EH (cell line): ENCODE data around the gene LHX5.

Source experiments
- DNase-seq: peaks from one replicate; pipeline ENCODE4 v3.0.0-alpha.2; 2015; ENCODE audit warnings: low read depth

LHX5 gene

DNA sequence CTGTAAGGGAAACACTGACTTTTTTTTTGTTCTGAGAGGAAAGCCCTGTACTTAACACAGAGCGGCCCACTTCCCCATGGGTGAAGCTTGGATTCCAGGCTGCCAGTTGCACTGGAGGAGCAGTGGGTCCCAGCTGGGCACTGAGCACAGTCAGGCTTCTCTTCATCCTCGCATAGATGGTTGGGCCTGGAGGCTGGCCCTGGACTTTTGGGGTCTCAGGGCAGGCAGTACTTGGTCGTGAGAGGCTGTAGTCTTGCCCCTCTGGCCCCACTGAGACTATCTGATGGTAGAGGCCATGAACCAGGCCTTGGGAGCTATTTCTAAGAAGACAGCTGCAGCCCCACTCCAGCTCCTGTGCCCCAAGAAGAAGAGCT lies 6.2 kb upstream of the LHX5 start:
- no peak for DNase-seq

DNA sequence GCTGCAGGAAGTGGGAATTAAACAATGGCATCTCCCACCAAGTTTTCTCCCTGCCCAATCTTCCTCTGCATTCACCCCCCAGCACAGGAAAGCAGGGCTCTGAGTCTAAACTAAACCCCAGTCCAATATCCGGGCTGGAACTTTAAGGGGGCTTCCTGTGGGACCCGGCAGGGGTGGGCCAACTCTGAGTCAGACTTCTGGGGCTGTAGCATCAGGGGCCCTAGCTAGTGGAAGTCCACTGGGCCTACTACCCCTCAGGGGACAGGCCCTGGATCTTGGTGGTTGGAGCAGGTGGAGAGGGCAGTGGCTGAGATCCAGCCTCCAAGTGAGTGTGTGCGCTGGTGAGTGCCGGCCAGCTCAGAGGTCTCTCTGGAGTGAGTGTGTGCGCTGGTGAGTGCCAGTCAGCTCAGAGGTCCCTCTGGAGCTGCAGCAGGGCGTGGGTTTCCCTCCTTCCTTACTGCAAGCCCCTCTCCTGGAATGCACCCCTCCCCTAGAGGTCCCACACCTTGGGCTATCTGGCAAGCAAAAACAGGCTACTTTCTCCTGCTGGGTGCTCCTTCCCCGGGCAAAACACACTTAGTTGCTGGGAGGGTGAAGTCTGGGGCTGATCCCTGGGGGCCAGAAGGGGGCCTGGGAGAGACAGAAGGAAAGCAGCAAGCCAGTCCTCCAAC lies 5.6 kb upstream of the LHX5 start:
- no peak for DNase-seq

DNA sequence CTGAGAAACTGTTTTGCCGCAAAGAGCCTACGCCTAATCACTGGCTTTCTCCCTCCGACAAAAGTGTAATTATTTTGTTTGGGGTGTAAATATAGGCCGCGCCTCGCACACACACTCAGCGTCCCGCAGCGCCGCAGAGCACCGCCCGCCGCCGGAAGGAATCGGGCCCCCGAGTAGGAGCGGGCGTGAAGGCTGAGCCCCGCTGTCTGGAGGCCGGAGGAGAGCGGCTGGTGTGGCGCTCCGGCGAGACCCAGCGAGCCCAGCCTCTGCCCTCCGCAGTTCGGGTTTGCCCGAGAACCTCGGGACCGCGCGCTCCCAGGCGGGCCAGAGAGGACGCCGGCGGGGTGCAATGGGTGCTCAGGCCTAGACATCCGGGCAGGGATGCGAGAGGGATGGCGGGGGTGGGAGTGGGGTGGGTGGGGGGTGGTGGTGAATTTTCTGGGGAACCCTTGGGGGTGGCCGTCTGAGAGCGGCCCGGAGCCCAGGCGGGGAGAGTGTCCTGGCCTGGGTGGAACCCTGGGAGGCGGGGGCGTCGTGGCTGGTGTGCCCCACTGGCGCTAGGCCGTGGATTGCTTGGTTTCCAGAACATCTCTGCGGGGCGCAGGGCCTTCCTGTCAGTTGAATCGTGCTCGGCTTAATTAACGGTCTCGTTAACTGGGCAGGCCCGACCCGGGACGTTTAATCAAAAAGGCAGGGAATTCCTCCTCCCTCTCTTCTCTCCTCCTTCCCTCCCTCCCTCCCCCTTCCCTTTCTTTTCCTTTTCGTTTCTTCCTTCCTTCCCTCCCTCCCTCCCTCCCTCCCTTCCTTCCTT lies 4.7 kb upstream of the LHX5 start:
- no peak for DNase-seq

DNA sequence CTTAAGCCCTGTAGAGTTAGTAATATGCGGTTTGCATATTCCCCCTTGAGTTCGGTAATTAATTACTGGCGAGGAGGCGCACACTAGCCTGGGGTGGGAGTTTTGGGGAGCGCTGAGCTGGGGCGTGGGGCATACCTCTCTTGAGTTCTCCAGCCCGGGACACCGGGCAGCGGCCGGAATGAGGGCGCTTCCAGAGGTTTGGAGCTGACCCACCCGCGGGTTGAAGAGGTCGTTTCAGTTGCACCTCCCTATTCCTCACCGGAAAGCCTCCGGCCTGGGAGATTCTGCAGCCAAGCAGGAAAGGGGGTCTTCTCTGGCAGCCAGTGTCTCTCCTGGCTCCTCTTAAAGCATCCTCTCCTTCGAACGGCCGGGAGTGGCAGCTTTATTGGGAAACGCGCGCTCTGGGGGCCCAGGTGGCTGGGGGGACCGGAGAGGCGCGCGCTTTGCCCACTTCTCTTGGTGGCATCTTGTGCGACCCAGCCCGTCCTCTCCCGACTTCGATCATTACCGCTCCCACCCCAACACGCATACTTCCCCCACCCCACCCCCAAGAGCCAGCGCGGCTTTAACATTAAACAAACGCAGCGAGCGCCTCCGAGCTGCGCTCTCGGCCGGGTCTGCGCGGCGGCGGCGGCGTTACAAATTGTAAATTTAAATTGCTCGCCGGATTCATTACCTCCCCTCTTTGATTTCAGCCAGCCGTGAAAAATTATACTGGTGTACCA lies 3.9 kb upstream of the LHX5 start:
- DNase-seq: no peak

DNA sequence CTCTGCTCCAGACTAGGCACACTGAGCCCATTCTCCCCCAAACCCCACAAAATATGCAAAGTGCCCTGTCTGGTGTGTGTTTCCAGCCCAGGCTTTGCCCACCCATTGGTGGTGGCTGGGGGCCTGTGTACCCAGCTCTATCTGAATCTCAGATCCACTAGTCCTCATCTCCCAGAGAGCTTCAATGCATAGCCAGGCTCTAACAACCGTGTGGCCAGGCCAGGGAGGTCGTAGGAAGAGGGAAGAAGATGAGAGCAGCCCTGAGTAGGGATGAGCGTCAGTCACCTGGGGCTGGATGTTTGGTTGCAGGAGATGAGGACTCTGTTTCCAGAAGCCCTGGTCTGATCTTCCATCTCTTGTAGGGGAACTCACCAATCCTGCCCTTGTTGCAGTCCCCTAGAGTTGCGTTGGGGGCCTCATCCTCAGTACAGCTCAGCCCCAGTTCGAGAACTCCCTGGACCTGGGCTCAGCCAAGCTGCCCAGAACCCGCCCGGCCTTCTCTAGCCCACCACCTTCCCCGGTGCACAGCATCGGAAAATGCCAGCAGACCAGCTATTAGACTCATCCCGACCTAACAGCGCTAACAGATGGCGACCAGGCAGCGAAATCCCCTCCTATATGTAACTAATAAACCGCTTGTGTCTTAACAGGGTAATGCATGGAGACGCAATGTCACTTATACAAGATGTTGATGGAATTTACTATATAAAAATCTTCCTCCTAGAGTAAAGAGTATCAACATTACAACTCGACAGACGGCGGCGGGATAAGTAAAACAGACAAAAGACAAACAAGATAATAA lies 3.2 kb upstream of the LHX5 start:
- DNase-seq: no peak

DNA sequence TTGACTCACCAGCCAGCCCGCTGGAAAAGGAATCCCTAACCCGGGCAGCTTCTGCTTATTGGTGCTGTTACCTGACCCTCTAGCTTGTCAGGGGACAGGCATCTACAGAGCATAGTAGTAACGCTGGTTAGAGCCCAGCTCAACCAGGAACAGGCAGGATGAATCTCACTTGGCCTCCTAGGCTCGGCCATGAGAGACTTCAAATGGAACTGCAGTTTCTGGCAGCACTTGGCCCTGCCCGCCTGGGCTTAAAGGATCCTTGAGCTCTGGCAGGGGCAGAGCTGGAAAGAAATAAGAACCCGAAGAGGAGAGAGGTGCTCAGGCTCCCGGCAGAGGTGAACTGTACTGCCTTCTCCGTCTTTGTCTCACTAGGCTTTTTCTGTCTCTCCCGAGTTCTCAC lies 2.3 kb upstream of the LHX5 start:
- peak; percentile 18 for DNase-seq

DNA sequence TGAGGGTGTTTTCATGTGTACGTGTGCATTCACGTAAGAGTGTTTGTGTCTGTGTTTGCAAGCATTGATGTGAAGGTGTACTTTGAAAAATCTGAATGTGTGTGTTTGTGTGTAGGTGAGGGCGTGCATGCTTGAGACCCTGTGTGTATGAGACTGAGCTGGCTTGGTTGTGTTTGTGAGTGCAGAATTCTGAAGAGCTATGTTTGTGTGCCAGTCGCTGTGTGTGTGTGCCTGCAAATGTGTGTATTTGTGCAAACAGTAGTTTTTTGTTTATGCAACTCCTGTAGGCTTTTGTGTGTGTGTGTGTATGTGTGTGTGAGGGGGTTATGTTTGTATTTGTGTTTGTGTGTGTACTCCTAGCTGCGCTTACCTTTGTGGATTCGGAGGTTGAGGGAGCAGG lies 1.7 kb upstream of the LHX5 start:
- DNase-seq: no peak

DNA sequence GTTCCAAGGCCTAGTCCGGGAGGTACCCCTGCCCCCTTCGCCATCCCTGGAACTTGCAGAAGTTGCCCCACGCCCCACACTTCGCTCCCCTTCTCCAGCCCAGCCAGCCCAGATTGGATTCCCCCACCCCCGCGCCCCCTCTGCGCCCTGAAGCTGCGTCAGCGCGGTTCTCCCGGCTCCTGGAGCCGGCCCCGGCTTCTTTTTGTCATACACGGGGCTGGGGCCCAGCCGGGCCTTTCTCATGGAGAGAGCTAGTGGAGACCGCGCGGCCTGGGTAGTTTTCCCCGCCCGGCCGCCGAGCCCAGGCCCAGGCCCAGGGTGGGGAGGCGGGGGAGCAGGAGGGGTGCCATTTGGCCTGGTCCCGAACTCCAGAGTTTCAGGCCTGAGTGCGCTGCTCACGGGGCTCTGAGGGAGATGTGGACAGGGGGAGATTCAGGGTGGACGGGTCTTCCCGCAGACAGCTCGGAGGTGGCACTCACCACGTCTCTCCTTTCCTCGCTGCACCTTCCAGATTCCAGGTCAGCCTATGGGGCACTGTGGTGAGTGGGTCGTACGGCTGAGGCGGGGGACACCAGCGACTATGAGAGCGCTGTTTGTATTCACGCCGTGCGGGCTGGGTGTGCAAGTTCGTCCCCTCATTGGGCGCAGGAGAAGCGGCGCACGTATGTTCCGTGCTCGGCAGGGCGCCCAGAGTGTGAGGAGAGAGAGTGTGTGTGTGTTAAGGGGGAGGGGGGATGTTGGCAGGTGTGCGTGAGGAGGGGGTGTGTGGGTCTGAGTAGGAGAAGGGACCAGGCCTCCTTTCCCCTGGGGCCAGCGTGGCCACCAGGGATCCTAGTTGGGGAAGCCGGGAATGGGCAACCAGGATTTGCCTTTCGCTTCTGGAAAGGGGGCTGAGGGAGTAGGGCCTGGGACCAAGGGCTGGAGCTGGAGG lies 785 bp upstream of the LHX5 start:
- no peak for DNase-seq

DNA sequence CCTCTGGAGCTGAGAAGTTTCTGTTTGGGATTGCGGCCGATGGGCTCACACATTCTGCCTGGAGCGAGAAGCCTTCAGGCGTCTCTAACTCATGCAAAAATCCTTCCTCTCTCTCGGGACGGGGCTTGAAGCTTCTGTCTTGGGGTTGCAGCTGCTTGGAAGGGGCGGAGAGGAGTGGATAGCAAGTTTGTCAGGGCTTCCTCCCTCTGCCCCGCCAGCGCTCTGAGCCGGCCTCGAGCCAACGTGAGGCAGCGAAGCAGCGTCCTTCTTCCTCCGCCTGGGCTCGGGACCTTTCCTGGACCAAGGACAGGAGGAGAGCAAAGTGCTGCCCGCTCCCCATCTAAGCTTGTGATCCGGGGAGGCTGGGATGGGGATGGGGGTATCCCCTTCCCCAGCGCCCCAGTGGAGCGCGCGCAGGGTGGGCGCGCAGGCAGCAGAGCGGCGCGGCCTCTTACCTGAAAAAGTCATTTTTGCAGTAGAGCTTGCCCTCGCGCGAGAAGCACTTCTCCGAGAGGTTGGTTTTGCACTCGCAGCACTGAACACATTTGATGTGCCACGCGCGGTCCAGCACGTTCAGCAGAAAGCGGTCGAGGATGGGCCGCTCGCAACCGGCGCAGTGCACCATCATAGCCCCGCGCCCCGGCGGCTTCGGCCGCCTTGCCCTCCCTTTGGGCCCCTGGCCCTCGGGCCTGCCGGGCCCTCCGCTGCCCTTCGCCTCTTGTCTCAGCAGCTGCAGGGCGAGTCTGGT lies 626 bp downstream of the LHX5 start:
- no peak for DNase-seq

DNA sequence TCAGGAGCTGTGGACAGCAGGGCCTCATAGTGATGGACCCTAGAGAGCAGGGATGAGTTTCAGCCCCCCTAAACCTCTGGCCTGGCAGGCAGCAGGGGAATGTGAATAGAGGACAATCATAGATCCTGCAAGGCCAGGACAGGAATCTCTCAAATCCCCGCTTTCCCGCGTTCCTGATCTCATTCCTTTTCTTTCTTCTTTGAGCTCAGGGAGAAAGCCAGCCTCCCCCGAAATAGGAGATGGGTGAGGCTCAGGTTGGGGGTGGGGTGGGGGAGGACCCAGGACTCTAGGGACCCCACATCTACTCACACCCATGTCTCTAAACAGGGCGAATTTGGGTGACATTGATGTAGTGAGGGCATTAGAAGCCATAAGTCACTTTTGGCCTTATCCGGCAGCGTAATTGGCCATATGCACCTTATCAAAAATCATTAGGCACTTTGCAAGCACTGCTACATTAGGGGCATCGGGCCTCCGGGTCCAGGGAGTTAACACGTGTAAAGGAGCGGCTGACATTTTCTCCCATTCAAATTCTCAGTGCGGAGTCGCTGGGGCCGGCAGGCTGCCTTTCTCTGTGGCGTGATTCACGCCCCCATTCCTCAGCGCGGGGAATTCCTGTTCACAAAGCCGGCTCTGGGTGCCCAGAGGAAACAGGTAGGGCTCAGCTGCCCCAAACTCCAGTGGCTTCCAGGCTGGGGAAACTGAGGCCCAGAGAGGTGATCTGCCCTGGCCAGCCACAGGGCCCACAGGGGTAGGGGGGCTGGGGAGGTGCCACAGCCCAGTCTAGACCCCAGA lies 1.5 kb downstream of the LHX5 start:
- no peak for DNase-seq

DNA sequence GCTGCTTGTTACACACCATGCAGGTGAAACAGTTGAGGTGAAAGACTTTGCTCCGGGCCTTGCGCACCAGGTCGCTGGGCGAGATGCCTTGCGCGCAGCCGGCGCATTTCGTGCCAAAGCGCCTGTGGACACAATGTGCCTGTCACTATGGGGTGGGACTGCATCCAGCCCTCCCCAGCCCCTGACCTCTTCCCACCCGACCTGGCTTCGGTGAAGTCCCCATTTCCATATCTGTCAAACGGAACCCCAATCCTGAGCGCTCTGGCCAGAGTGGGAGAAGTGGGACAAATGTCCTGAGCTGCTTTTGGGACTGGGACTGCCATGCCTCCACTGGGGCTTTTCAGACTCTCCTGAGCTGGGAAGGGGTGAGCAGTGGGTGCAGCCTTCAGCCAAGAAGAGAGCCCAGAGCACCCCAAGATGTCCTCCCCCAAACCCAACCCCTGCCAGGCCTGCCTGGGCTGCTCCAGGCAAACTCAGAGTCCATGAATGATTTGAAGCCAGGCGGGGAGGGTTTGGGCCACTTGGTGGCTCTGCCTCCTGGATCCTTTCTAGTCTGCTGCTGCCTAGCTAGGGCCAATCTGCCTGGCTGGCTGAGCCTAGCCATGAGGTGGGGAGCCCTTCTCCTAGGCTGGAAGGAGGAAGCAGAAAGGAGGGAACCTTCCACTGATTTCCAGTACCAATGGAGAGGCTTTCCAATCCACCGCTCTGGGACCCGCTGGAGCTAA lies 2.3 kb downstream of the LHX5 start:
- no peak for DNase-seq

DNA sequence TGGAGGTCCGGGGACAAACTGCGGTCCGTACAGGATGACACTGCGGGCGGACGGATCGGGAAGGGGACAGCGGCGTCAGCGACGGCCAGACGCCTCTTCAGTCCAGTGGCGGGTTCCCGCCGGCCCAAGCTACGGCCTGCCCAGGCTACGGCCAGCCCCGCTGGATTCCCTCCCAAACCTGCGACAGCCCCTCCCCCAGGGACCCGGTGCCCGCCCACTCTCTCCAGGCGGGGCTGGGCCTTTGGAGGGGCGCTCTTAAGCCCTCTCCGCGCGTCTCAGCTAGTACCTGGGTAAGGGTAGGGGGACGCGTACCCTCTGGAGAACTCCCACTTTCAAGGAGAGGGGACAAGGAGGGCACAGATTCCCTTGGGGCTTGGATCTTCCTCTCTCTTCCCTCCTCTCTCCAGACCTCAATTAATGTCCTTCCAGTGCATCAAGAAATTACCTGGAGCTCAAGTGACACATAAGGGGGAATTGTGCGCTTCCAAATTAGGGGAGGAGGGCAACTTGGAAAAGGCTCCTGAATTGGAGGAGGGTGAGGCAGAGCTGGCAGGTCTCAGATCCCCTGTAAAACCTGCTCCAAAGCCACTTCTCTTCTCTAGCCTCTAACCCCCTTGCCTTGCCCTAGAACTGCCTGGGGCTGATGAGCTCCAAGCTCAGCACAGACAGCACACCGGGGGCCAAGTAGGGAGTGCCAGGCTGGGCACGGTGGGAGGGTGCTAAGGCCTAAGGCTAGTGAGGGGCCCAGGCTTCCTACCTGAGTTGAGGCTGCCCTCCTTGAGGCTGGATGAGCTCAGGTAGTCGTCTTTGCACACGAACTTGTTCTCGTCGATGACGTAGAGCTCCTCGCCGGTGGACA lies 3.1 kb downstream of the LHX5 start:
- no peak for DNase-seq

DNA sequence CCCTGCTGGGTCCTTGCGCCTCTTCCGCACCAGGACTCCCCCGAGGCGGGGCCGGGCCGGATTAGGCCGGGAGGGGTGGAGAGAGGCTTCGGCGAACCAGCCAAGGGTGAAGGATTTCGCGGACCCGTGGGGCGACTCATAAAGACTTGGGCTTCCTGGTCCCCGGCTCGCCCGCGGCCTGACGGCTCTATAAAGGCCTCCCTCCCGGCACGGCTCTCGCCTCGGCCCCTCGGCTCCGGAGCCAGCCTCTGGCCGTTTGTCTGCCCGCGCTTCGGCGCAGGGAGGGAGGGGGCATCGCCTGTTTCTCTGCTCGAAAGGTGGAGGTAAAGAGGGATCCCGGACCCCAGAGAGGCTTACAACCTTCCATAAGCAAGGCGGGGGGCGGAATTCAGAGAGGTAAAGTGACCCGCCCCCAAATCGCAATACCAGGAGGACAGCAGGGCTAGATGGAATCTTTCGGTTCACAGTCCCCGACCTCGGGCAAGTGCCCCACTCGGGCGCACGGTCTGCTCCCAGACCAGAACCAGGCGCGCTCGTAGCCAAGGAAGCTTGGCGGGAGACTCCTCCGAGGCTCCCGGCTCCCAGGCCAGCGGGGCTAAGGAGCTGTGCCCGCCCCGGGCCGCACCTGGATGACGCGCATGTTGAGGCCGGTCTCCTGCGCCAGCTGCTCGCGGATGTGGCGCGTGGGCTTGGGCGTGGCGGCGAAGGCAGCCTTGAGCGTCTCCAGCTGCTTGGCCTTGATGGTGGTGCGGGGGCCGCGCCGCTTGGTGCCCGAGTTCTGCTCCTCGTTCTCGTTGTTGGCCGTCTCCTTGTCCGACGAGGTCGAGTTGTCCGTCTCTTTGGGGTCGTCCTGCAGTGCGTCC lies 3.9 kb downstream of the LHX5 start:
- DNase-seq: no peak

DNA sequence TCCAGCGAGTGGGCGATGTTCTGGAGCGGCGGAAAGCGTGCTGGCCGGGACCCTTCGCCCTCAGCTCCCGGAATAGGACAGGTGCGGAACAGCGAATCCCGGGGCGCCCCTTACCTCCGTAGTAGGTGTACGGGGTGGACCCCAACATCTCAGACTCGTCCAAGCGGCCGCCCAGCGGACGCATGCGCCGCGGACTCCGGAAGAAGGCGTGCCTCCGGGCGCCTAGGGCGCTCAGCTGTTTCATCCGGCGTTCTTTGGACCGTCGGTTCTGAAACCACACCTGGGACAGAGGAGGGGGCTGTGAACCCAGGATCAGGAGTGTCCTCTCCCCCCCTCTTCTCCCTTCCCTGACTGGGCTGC lies 4.5 kb downstream of the LHX5 start:
- no peak for DNase-seq

DNA sequence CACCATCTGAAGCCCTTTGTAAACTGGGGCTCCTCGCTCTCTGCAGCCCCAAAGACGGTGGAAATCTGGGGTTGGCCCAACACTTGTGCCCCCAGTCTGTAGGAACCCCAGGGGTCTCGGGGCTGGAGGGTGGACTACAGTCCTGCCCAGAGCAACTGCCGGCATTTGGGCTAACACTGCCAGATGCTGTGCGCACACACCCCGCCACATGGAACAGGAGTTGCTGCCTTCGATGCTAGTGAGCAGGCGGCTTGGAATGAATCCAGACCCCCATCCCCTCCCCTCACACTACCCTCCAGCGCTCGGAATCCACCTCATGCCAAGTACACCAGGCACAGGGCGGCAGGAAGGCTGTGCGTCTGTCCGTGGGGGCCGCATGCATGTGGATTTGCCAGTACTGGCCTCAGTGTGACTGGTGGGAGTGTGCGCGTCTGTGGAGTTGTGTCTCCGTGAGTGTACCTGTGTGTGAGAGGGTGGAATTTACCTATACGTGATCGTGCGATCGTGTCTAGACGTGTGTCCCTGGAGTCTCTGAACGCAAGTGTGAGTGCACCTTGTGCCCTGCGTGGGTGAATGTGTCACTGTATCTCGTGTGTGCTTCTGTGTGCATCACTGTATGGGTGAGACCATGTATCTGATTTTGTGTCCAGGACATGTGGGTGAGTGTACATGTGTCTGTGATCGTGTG lies 5.1 kb downstream of the LHX5 start:
- no peak for DNase-seq

DNA sequence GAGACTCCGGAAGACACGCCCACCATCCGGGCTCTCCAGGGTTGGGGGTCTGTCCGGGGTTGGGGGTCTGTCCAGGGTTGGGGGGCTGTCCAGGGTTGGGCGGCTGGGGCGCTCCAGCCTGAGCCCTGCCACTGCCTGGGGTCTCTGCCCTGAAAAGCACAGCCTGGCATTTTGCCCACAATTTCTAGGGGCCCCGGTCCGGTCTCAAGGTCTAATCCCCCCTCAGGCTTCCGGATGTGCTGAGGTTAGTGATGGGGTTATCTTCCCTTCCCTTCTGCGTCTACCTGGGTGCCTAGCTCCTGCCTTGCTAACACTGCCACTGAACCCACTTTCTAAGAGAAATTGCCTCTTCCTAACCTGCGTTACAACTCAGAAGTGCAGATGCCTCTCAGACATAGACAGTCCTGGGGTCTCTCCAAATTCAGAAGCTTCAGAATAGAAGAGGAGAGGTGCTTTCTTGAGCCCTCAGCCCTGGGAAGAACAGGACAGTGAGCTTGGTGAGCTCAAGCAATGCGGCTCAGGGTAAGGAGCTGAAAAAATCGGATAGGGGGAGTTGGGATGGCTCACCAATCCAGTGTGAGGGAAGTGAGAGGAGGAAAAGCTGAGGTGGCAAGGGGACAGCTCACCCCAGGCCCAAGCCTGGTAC lies 5.7 kb downstream of the LHX5 start:
- no peak for DNase-seq
